Erythroblast (primary cell): ENCODE data around the gene NEDD1.

ENCODE experiments used
- GATA1 ChIP-seq: IDR thresholded peaks from 2 replicates; pipeline ENCODE4 v1.6.1; 2011; ENCODE audit warnings: low read depth, mild to moderate bottlenecking, control low read depth, low read length, moderate library complexity
- POLR2A ChIP-seq: IDR thresholded peaks from 2 replicates; pipeline ENCODE4 v1.6.1; 2011; ENCODE audit warnings: mild to moderate bottlenecking, low read length

GRCh38 chr12:96906498-96906848 lies 584 bp upstream of the NEDD1 start:
- TF ChIP-seq POLR2A (no peak), GATA1 (no peak)
